ENCODE results near the gene OR9Q2. TPM values are rescaled to one million over a fixed set of nuclear protein-coding genes. Genes with fewer than 3 reads are reported as not detected.
A peak's percentile ranks its signal among the peaks of the same experiment; 100 is the strongest.

The OR9Q2 gene
- total and polyA plus RNA-seq, 2 of the 13 experiments (the other 11 are each of a cell fraction or from before 2014, with no cell fraction given) = not detected

- TF ChIP-seq HMGXB4 (CRISPR knock-in tag; IDR thresholded peaks at IDR 0.05; ENCODE audit: borderline replicate concordance in 1 of 2, low read depth in 1 of 2) (no peak), ZZZ3 (CRISPR knock-in tag; IDR thresholded peaks at IDR 0.05; ENCODE audit: borderline replicate concordance) (no peak), HNRNPLL (IDR thresholded peaks at IDR 0.05; ENCODE audit: low read depth, low read length, poor library complexity, severe bottlenecking) (no peak), CREB1 (IDR thresholded peaks at IDR 0.05) (no peak), CREB1 (CRISPR knock-in tag; IDR thresholded peaks at IDR 0.05) (peak; percentile 74), MNT (IDR thresholded peaks at IDR 0.05) (no peak), HMG20A (CRISPR knock-in tag; IDR thresholded peaks at IDR 0.05; ENCODE audit: borderline replicate concordance) (peak; percentile 93), ZNF766 (CRISPR knock-in tag; IDR thresholded peaks at IDR 0.05; ENCODE audit: borderline replicate concordance) (no peak), ZNF251 (CRISPR knock-in tag; IDR thresholded peaks at IDR 0.05) (no peak), SIN3B (IDR thresholded peaks at IDR 0.05; ENCODE audit: low read length) (no peak), ZNF205 (CRISPR knock-in tag; IDR thresholded peaks at IDR 0.05) (peak; percentile 89), KDM5B (CRISPR knock-in tag; IDR thresholded peaks at IDR 0.05; ENCODE audit: borderline replicate concordance) (no peak), ZNF713 (CRISPR knock-in tag; IDR thresholded peaks at IDR 0.05) (no peak), ZFP62 (CRISPR knock-in tag; IDR thresholded peaks at IDR 0.05) (no peak), ZBTB4 (CRISPR knock-in tag; IDR thresholded peaks at IDR 0.05; ENCODE audit: borderline replicate concordance) (no peak), ZNF773 (CRISPR knock-in tag; IDR thresholded peaks at IDR 0.05; ENCODE audit: borderline replicate concordance) (no peak), ZNF362 (CRISPR knock-in tag; IDR thresholded peaks at IDR 0.05; ENCODE audit: borderline replicate concordance) (peak; percentile 53; the same call in 1 of the 2 replicates), NFRKB (IDR thresholded peaks at IDR 0.05) (no peak), PLRG1 (conservative IDR thresholded peaks at IDR 0.05) (no peak)
- TF ChIP-seq, protein P1, sequence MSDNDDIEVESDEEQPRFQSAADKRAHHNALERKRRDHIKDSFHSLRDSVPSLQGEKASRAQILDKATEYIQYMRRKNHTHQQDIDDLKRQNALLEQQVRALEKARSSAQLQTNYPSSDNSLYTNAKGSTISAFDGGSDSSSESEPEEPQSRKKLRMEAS (IDR thresholded peaks at IDR 0.05) = peak; percentile 75
- TF ChIP-seq, protein P2, sequence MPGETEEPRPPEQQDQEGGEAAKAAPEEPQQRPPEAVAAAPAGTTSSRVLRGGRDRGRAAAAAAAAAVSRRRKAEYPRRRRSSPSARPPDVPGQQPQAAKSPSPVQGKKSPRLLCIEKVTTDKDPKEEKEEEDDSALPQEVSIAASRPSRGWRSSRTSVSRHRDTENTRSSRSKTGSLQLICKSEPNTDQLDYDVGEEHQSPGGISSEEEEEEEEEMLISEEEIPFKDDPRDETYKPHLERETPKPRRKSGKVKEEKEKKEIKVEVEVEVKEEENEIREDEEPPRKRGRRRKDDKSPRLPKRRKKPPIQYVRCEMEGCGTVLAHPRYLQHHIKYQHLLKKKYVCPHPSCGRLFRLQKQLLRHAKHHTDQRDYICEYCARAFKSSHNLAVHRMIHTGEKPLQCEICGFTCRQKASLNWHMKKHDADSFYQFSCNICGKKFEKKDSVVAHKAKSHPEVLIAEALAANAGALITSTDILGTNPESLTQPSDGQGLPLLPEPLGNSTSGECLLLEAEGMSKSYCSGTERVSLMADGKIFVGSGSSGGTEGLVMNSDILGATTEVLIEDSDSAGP (CRISPR knock-in tag; IDR thresholded peaks at IDR 0.05; ENCODE audit: borderline replicate concordance) = no peak
Observed at GRCh38 chr11:58165504-58166106, 23.3 kb upstream of the OR9Q2 start (continued).

Data from HepG2 (cell line).